Measurements from ENCODE around the gene TNP2.

Gene TNP2

DNA sequence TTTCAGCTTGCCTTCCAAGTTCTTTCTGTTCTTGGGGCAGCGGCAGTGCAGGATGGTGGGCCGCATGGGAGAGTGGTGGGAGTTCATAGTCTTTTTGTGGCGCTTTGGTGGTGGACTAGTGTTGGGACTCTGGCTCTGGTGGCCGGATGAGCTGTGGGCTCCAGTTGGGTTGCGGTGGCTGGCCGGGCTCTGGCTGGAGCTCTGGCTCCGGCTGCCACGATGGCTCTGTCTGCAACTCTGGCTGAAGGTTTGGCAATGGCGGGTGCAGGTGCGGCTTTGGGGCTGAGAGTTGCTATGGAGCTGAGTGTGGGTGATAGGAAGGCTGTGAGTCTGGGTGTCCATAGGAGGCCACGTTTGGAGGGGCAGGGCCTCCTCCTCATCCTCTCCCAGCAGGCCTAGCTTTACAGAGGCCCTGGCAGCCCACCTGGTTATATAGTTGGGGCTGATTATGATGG lies at the start of gene TNP2:
TSS of gene TNP2 (minus strand) at position 405 of the 455 bp plus-strand sequence. CDS start at position 342, 63 bp downstream.
- DNase-seq (ENCODE audit: low read depth in 2 of 2) = no peak

DNA sequence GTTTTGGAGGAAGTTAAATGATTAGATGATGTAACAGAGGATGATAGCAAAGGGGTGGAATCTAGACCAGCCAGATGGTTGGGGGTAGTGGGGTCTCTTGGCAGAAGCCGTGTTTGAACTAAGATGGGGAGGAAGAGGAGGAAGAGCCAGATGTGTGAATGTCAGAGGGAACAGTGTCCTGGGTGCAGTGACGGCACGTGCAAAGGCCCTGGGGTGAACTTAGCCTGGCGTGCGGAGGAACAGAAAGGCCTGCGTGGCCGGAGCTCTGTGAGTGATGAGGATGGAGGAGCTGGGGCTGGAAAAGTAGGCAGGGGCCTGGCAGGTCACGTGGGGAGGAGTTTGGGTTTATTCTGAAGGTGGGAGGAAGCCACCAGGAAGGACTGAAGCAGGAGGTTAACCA lies 49.7 kb upstream of the TNP2 start:
- no peak for DNase-seq (ENCODE audit: low read depth in 2 of 2)

DNA sequence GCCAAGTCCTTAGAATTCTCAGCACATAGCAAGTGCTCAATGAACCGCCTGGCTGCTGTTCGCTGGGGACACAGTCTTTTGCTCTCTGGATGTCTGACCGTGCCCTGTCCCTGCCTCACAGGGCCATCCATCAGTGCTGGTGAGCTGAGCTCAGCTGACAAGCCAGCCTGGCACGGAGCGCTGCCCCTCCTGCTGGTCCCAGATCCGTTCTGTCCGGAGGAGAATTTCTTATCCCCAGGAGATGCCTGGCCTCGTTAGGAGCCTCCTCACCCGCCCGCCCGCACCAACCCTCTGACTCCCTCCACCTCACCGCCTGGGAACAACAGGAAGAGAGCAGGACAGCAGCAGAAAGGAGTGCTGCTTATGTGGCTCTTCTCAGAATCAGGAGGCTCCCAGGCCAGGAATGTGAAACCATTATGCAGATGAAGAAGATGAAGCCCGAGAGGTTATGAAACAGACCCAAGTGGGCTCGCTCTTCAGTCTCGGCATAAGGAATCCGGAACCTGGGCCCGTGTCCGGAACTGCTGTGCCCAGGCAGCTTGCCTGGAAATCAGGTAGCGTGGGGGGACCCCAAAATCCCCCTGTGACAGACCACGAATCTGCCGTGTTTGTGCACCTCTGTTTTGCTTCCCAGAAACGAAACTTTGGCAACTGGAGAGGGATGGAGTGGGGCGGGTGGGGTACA lies 47.3 kb upstream of the TNP2 start:
- no peak for DNase-seq (ENCODE audit: low read depth in 2 of 2)

DNA sequence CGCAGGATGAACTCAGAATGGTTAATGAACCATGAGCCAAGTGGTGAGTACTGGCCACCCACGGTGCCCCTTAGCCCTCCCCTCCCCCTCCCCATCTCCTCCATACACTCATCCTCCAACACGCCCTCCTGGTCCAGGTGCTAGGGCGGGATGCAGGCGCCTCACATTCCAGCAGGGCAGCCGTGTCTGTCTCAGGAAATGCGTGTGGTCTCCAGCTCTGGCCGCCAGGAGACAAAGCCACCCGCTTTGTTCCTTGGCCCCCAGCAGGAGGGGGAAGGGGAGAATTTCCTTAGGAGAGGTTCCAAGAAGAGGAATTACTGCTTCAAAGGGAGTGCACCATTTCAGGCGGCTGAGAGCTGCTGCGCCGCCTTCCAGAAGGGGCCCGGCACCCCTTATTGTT lies 46.4 kb upstream of the TNP2 start:
- DNase-seq (ENCODE audit: low read depth in 2 of 2) = no peak

DNA sequence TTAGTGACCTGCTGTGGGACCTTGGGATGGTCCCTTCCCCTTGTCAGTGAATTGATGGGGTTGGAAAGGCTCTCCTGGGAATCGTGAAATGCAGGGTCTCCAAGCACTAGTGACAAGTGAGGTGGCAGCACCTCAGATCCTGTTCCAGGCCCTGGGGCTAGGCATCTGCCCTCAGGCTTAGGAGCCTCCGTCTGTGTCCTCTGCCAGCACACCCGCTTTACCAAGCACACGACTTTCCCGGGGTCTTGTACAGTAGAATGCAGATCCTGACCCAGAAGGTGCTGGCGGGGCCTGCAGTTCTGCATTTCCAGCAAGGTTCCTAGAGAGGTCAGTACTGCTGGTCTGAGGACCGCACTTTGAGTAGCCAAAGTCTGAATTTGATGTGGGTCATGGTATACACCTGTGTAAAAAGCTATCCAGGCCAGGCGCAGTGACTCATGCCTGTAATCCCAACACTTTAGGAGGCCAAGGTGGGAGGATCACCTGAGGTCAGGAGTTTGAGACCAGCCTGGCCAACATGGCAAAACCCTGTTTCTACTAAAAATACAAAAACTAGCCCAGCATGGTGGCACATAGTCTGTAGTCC lies 45.3 kb upstream of the TNP2 start:
- DNase-seq (ENCODE audit: low read depth in 2 of 2) = no peak

DNA sequence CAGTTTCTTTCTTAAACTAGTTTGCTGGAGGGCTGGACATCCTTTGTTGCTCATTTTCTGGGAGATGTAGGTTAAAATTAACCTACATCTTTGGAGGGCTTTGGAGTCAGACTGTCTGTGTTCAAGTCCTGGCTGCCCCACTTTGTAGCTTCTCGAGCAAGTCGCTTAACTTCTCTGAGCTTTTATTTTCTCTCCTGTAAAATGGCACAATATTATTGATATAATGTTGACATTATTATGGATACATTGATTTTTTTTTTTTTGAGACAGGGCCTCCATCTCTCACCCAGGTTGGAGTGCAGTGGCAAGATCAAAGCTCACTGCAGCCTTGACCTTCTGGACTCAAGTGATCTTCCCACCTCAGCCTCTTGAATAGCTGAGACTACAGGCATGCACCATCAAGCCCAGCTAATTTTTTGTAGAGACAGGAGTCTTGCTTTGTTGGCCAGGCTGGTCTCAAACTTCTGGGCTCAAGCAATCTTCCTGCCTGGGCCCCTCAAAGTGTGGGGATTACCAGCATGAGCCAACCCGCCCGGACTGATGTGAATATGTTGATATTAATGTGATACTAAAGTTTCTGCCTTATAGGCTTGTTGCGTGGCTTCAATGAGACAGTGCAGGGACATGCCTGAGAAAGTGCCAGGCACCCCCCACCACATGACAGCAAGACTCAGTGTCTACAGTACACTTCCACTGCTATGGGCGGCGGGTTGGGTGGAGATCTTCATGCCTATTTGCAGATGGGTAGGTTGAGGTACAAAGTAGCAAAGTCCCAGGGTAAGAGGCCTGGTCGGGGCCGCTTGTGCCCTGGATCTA lies 44.6 kb upstream of the TNP2 start:
- no peak for DNase-seq (ENCODE audit: low read depth in 2 of 2)

DNA sequence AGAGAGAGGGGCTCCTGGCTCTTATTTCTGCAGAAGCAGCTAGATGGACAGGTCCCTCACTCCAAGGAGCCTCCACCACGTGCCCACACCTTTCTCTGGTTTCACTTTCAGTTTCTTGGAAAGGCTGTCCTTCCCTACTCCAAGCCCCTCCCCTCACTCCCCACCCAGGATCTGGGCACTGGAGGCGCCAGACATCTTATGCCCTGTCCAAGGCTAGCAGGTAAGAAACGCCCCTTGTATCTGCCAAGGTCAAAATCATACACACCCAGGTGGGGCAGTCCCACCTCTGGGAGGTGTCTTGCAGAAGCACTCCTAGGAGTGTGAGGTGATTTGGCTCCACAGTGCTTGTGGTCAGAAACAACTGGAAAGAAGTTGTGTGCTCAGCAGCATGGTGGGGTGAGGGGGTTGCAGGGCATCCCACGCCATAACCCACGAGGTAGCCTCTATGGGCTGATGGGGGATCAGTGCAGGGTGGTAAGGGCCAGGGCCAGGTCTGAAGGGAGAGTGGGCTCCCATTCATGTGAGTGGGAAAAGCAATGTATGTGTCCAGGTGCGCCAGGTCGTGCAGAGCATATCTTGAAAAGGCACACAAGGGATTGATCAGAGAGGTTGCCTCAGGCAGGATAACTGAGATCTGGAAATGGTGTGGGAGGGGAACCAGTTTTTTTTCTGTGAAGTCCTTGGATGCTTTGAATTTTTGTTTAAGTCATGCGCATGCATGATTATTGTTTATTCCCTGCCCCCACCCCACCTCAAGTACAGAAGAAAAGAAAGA lies 43.8 kb upstream of the TNP2 start:
- no peak for DNase-seq (ENCODE audit: low read depth in 2 of 2)

DNA sequence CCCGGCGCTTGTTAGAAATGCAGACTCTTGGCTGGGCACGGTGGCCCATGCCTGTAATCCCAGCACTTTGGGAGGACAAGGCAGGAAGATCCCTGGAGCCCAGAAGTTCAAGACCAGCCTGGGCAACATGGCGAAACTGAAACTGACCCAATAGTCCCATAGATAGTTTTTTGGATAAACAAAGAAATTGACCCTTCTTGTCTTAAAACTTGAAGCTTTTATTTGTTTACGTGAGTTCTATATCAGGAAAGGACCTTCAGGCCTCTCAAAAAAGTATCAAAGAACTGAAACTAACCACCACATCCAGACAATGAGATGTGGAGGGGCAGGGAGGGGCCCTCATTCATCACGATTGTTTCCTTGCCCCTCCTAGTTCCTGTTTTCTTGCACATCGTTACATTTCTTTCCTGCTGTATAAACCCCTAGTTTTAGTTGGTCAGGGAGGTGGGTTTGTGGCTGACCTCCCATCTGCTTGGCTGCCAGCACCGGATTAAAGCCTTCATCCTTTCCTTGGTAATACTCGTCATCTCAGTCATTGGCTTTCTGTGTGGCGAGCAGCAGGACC lies 42.0 kb upstream of the TNP2 start:
- DNase-seq (ENCODE audit: low read depth in 2 of 2) = no peak

DNA sequence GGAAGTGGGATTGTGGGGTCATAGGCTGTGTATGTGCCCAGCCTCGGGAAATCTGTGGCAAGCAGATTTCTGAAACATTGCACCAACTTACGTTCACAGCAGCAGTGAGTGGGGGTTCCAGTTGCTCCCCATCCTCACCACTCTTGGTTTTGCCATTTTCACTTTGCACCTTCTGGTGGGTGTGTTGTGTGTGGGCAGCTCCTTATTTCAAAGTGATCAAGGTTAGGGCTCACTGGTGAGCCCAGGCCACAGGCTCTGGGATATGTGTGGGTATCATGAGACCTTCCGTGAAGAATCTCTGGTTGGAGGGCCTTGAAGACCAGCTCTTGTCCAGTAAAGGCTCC lies 41.5 kb upstream of the TNP2 start:
- DNase-seq (ENCODE audit: low read depth in 2 of 2) = no peak

DNA sequence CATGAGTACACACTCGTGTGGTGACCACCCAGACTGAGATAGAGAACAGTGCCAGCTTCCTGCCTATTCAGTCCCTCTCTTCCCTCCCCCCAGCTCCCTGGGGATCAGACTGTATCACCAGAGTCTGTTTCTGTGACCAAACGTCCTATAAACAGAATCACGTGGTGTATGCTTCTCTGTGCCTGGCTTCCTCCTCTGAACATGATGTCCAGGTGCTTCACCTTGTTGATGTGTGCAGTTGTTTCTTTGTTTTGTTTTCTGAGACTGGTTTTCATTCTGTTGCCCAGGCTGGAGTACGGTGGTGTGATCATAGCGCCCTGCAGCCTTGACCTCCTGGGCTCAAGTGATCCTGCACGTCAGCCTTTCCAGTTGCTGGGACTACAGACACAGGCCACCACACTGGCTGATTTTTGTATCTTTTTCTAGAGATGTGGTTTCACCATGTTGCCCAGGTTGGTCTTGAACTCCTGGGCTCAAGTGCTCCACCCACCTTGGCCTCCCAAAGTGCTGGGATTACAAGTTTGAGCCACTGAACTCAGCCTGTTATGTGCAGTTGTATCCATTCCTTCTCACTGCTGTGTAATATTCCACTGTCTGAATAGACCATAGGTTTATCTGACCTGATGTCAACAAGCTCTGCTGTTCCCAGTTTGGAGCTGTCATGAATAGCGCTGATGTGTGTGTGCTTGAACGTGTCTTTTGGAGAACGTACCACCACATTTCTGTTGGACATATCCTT lies 40.9 kb upstream of the TNP2 start:
- DNase-seq (ENCODE audit: low read depth in 2 of 2) = no peak

DNA sequence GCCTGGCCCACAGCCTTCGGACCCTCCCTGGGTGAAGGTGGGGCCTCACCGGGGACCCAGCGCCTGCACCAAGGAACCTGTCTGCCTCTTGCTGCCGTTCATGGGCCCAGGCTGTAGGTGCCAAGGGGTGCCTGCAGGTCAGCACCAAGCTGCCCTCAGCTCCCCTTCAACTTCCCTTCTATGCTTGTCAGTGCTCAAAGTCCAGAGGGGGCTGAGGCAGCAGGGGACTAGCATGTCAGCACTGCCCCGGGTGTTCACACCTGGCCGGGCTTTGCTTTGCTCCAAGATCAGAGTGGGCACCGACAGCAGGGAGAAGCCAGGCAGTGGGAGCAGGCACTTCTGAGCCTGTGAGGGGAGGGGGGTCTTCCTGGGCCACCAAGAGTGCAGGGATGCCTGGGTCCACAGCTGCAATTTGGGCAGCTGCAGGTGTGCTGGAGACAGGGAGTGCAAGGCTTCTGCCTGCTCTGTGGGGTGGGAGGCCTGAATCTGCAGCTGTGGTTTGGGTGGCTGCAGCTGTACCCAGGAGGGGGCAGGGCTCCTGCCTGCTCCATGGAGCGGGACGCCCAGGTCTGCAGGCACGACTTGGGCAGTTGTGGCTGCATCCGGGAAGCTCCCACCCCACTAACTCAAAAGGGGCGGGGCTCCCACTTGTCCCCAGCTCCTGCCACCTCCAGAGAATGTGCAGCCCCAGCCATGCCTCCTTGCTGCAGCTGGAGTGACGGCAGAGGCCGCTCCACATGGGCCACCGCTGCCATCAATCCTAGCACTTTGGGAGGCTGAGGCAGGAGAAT lies 39.6 kb upstream of the TNP2 start:
- DNase-seq (ENCODE audit: low read depth in 2 of 2) = no peak

DNA sequence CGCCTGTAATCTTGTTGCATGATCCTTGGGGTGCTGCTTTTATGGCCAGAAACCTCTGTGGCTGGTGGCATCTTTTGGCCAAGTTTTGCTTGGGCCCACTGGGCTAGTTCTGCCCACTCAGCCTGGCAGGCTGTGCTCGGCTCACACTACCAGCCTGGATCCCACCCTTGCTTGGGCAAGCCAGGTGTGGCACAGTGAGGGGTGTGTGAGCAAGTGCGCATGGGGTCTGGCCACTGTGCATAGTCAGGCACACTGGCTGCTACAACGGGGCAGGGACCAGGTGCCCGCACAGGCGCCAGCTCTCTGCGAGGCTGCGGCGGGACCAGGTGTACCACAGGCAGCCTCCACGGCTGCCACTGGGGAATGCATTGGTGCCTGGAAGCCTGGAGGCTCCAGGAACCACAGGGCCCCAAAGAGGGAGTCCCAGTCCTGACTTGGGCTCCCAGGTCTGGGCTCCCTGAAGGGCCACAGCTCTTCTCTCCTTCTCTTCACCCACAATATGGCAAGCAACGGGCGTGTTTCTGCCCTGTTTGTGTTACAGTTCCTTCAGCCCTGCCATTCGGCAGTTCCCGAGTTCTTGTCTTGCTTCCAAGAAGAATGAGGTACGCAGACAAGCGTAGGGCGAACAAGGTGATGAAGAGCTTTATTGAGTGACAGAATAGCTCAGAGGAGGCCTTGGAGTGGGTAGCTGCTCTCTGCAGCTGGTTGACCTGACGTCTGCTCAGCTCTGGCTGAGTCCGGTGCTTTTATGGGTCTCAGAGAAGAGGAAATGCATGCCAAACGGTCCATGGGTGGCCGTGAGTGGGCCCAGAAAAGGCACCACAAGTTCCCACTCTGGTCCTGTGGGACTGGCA lies 38.7 kb upstream of the TNP2 start:
- DNase-seq (ENCODE audit: low read depth in 2 of 2) = no peak

DNA sequence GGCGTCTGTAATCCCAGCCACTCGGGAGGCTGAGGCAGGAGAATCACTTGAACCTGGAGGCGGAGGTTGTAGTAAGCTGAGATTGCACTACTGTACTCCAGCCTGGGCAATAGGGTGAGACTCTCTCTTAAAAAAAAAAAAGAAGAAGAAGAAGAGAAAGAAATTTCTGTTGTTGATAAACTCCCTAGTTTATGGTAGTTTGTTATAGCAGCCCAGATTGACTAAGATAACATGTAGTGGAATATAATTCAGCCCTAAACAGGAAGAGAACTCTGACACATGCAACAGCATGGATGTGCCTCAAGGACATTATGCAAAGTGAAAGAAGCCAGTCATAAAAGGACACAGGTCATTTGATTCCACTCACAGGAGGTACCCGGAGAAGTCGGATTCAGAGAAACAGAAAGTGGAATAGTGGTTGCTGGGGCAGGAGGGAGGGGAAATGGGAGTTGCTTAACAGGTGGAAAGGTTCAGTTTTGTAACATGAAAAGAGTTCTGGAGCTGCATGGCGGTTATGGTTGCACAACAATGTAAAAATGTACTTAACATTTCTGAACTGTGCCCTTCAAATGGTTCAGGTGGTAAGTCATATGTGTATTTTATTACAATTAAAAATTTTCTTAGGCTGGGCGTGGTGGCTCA lies 38.0 kb upstream of the TNP2 start:
- DNase-seq (ENCODE audit: low read depth in 2 of 2) = no peak

DNA sequence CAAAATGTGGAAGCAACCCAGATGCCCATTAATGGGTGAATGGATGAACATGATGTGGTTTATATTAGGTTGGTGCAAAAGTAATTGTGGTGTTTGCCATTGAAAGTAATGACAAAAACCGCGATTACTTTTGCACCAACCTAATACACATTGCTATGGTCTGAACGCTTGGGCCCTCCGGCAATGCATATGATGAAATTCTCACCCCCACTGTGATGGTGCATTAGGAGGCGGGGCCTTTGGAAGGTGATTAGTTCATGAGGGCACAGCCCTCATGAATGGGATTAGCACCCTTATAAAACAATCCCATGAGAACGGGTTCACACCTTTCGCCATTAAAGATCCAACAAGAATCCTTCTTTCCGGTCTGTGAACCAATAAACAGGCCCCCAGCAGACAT lies 37.3 kb upstream of the TNP2 start:
- no peak for DNase-seq (ENCODE audit: low read depth in 2 of 2)

DNA sequence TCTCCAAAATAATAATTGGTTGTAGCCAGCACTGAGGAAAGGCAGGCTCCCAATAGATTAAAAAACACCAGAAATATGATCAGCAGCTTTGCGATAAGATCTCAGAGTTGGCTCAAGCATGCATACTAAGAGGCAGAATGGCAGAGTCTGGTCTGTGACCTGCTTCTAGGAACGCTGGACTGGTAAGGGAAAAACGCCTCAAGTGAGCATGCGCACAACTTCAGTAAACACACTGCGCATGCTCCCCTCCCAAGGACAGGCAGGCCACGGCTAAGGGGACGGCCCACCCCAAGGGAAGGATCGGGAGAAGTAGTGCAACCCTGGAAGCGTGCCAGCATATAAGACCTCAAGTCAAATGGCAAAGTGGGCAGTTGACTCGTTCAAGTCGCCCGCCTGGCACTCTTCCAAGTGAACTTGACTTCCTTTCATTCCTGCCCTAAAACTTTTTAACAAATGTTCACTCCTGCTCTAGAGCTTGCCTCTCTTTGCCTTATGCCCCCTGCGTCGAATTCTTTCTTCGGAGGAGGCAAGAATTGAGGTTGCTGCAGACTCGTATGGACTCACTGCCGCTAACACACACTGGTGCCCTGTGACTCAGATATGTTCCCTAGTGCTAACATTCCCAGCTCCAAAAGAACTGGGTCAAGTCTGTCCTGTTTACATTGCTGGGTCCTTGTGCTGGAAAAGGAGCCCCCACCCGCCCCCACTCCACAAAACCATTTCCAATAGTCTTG lies 34.4 kb upstream of the TNP2 start:
- DNase-seq (ENCODE audit: low read depth in 2 of 2) = no peak

DNA sequence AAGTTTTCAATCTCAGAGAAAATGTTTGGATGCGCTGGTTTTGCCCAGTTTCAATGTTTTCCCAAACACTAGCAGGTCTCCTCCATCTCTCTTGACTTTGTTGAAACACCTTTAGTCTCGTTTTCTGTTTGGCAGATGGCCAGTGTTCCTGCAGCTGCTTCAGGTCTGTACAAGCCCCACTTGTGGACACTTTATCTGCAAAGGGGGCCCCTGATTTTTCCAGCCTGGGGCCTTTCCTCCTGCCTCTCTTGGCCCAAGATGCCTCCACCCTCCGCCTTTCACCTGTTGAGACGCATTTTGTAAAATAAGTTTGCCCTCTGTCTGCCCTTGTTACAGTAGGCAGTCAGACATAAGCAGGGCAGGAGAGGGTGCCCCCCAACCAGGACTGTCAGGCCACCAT lies 33.9 kb upstream of the TNP2 start:
- DNase-seq (ENCODE audit: low read depth in 2 of 2) = no peak

DNA sequence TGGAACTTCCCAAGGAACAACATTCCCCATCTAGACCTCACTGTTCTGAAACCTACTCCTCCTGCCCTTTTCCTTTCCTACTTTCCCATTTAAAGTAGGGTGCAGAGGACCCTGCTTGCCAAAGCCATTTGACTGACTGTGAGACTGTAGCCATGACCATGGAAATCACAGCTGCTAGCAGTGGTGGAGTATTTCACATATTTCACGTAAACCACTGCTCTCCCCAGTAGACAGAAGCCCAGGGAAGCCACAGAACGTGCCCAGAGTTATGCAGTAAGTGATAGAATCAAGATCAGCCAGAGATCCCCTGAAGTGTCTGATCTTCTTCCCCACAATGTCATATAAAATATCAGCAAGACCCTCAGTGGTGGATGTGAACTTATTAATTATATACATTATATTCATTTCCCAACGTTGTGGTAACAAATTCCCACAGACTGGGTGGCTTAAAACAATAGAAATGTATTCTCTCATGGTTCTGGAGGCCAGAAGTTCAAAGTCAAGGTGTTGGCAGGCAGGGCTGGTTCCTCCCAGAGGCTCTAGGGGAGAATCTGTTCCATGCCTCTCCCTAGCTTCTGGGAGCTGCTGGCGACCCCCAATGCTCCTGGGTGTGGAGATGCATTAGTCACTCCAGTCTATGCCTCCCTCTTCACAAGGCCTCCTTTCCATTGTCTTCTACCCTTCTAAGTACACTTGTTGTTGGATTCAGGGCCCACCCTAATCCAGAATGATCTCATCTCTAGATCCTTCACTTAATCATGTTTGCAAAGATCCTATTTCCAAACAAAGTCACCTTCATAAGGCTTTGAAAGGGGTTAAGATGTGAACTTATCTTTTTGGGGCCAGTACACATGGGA lies 32.7 kb upstream of the TNP2 start:
- DNase-seq (ENCODE audit: low read depth in 2 of 2) = no peak

Data from stimulated activated CD4-positive, alpha-beta T cell treated with anti-CD3 and anti-CD28 coated beads, Interleukin-1b, Interleukin-23, amount 100 ng/mL, for 1 hour (primary cell).